ENCODE measurements around the gene METTL27.
"Not testable (repeated sequence)": the region's sequence is repeated elsewhere in the genome, so short reads cannot be mapped to it uniquely, and the experiment has no call there.

METTL27 gene, protein sequence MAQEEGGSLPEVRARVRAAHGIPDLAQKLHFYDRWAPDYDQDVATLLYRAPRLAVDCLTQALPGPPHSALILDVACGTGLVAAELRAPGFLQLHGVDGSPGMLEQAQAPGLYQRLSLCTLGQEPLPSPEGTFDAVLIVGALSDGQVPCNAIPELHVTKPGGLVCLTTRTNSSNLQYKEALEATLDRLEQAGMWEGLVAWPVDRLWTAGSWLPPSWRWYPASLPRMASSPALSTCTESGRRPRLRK

DNA sequence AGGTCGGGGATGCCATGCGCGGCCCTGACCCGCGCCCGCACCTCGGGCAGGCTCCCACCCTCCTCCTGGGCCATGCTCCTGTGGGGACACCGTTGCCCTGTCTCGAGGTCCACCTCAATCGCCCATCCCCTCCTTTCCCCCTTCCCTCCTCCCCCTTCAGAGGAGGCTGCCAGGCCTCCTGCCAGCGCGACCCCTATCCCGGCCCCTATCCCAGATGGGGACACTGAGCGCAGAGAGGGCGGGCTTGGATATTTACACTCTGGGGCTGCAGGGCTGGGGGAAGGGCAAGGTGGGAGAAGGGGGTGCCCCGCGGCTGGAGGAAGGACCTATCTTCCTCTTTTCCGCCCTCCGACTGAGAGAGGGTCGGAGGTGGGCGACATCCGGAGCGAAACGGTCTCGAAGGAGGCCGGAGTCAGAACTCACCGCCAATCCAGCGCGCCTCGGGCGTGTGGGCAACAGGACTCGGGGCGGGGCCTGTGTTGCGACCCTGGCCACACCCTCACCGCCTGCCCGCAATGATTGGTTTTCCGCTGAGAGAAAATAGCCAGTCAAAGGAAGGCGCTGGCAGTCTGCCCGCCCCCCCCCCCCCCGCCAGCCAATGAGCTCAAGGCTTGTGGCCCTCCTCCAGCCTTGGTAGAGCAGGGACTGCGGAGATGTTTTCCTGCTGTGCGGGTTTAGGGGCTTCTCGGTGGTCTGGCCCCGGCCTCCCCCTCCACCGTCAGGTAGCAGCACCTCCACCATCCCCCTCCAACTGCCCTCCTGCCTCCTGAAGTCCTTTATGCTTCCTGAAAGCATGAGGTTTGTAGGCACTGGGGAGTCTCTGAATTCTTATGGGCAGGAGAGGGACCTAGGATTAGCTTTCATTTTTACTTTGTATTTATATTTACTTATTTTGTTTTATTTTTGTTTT lies at the start of gene METTL27:
METTL27 (minus strand) TSS at position 450 of the 910 bp plus-strand sequence; CDS start at position 74, 376 bp downstream.
- peak; percentile 92 for DNase-seq

DNA sequence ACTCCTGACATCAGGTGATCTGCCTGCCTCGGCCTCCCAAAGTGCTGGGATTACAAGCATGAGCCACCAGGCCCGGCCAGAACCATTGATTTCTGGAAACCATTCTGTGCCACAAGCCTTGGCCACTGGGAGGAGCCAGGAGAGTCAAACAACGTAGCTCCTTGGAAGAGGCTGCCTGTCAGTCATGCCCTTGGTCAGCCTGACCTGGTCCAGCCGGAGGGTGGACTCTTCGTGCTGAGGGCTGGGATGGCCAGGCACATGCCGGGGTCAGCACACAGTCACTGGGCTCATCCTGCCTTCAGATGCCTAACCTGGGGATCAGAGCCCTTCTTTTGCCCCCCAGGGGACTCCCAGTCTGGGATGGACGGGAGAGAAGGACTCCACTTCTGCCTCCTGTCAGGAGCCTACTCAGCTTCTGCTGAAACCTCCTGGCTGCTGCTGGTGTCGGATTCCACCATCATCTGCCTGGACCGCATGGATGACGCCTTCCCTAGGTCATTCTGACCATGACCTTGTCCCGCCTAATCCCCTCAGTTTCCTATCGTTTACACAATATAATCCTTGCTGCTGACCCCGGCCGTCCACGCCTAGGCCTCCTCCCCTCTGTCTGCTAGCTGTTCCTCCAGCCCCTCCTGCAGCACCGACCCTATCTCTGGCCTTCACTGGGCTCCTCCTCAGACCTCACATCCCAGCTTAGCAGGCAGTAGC lies 49.0 kb upstream of the METTL27 start:
- DNase-seq, result no peak

DNA sequence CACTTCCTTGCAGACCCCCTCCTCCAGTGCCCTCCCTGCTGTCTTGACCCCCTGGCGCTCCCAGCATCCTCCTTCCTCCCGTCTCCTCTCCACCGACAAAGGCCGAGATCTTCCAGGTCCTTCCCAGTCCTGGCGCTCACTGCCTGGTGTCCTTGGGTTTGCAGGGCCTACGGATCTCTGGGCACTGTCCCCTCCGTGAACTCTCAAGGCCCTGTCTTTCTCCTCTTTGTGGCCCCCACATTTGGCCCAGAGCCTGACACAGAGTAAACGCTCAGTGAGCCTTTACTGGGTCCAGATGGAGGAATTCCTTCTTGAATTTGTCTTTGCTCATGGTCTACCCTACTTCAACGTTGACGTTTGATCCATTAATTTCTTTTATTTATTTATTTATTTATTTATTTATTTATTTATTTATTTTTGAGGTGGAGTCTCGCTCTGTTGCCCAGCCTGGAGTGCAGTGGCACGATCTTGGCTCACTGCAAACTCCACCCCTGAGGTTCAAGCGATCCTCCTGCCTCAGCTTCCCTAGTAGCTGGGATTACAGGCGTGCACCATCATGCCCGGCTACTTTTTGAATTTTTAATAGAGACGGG lies 48.3 kb upstream of the METTL27 start:
- DNase-seq, result no peak

DNA sequence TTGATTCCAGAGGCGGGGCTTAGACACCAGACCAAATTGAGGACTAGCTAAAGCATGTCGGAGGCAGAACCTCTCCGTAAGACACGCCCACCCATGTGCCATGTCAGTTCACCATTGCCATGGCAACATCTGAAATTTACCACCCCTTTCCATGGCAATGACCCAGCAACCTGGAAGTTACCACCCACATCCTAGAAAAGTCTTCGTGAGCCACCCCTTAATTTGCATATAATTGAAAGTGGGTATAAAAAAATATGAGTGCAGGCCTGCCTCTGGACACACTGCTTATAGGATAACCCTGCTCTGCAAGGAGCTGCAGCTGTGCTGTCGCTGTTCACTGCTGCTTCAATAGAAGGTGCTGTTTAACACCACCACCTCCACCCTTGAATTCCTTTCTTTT lies 46.6 kb upstream of the METTL27 start:
- DNase-seq, result no peak

DNA sequence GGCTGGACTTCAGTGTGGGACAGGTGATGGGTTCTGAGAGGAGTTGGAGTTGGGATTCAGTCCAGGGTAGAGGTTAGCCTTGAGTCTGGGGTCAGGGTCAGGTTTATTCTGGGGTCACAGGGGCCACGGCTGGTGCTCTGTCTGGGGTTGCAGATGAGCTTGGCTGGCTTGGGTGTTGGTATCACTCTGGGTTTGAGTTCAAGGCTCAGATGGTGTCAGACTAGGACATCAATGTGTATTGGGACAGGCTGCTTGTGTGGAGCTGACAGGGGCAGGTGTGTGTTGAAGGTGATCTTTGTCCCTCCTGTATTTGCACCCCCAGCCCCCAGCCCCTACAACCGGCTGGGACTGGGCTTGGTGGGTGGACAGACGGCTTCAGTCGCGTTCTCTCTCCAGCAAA lies 45.4 kb upstream of the METTL27 start:
- no peak for DNase-seq

DNA sequence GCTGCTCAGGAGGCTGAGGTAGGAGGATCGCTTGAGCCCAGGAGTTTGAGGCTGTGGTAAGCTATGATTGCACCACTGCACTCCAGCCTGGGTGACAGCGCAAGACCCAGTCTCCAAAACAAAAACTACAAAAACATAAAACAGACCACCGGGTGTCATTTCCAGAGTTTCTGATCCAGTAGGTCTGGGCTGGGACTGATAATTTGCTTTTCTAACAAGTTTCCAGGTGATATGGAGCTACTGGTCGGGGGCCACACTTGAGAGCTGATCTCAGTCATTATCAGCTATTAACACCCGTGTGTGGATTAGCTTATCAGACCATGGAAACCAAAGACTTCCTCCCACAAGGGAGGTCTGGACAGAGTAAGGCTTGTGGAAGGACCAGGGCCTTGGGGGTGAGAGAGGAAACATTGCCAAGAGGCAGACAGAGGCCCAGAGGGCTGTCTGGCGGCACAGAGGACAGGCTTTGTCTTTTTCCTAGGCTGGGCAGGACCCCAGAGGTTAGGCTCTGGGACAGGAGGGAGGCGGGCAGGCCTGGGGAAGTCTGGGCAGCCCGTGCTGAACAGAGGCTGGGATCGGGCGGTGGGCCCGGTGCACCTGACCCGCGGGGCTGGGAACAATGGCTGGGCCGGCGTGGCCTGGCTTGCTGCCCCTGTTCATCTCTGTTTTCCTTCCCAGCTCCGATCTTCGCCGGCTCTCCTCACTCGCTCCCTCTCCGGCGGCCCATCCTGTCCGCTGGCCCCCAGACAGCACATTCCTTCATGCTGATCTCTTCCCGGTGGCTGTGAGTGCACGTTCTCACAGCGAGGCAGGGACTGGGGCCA lies 43.9 kb upstream of the METTL27 start:
- no peak for DNase-seq

DNA sequence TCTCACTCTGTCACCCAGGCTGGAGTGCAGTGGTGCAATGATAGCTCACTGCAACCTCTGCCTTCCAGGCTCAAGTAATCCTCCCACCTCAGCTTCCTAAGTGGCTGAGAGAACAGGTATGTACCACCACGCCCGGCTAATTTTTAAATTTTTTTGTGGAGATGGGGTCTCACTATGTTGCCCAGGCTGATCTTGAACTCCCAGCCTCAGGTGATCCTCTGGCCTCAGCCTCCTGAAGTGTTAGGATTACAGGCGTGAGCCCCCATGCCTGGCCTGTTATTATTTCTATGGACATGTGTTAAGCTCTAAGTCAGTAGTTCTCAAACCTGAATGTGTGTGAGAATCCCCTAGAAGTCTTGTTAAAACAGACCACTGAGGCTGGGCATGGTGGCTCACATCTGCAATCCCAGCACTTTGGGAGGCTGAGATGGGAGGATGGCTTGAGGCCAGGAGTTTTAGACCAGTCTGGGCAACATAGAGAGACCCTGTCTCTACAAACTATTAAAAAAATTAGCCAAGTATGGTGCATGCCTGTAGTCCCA lies 43.2 kb upstream of the METTL27 start:
- DNase-seq, result no peak

DNA sequence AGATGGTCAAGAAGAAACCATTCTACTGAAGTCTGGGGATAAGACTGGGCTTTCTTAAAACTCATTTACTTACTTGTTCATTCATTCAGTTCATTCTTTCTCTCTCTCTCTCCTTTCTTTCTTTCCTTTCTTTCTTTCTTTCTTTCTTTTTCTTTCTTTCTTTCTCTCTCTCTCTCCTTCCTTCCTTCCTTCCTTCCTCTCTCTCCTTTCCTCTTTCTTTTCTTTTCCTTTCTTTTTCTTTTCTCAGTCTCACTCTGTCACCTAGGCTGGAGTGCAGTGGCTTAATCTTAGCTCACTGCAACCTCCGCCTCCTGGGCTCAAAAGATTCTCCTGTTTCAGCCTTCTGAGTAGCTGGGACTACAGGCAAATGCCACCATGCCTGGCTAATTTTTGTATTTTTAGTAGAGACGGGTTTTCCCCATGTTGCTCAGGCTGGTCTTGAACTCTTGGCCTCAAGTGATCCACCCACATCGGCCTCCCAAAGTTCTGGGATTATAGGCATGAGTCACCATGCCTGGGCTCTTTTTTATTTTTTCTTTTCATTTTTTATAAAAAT lies 42.6 kb upstream of the METTL27 start:
- DNase-seq, result not testable (repeated sequence)

DNA sequence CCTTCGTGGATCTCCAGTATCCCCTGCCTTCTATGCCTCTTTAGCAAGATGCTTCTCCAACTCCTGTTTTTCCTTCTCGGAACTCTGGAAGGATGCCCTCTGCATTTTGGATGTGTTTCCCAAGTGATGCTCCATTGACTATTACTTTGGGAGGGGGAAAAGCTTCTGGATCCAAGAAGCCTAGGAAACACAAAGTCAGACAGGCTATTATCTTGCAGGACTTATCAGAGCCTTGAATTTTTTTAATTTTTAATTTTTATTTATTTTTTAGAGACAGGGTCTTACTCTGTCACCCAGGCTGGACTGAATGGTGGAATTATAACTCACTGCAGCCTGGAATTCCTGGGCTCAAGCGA lies 39.7 kb upstream of the METTL27 start:
- no peak for DNase-seq

DNA sequence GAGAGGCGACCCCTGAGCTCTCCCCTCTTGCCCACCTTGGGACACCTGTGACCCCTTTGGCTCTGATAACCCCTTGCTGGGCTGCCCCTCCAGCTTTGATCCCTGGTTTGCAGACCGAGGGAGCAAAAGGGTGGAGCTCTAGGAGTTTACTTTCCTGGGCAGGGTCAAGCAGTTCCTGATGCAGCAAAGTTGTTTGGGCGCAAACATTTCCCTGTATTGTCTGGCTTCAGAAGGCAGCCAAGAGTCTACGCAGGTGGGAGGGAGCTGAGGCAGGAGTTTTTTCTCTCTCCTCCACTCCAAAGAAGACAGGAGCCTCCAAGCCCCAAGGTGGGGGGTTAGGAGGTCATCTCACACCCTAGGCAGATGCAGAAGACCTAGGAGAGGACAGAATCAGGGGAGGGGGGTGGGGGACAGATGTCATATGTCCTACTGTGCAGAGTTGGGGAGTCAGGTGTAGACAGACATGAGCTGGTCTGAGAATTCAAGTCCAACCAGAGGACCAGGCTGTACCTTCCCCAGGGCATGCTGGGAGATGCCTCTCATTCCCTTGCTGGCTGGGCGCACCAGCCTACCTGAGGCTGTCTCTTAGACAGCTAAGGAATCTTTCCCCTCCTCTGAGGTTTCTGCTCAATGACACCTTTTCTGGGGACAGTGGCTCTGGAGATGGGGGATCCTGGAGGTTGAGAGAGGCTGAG lies 39.2 kb upstream of the METTL27 start:
- no peak for DNase-seq

DNA sequence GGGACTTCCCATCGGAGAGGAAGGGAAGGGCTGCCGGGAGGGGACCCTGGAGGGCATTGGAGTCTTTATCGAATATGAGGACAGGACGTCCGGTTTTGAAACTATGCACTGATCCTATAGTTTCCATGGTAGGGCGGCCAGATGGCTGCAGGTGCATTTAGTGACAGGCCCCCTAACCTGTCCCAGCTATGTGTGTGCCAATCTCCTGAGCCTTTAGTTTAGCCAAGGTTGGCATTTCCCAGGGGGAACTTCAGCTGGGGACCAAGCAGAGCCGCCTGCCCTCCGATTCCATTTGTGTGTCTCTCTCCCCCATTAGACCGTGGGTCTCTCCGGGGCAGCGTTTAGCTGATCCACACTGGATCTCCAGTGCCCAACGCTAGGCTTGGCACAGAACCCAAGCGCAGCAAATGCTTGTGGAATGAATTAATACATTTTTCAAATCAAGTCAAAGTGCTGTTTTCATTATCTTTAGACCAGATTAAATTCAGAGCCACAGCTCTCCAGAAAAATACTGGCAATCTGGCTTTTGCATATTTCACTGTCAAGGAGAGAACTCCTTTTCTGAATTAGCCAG lies 38.5 kb upstream of the METTL27 start:
- DNase-seq, result no peak

DNA sequence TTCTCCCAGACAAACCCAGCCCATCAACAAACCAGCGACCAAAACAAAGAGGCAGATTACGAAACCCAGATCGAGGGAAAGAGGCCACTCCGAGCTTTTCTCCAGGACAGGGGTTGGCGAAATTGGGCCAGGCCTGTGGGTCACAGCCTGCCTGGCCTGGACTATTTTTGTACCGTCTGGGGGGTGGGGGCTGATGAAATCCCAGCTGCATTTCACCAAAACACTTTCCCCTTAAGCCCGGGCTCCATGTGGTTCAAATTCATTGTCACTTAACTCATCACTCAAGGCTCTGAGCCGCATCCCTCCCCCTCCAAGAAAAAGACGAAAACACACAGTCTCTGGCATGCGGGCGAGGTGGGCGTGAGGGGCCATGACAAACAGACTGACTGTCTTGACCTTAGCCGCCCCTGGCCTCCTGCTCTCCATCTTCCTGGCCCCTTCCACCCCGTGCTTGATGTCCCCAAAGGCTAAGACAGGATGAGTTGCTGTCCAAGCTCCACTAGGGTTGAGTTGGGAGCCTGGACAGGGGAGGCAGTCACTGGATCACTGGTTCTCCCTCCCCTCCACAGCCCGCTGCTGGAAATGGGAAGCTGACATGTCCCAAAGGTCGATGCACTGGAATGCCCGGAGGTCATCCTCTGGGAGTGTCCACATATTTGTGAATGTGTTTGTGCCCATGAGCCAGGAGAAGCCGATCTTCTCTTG lies 37.8 kb upstream of the METTL27 start:
- no peak for DNase-seq

DNA sequence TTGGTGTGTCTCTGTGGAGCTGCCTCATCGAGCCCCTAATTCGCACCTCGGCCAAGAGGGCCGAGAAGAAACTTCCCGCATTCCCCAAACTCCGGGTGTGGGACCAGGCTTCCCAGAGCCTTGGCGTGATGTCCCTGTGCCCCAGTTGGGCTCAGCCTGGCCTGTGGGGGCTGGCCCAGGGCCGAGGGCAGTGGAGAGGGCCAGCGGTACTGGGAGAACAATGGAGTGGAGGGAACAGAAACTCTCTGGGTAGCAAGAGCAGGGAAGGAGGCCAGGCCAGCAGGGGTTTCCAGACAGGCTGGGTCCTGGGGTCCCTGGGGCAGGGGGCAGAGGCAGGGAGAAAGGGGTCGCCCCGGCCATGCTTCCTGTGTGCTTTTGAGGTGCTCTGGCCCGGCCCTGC lies 34.7 kb upstream of the METTL27 start:
- no peak for DNase-seq

DNA sequence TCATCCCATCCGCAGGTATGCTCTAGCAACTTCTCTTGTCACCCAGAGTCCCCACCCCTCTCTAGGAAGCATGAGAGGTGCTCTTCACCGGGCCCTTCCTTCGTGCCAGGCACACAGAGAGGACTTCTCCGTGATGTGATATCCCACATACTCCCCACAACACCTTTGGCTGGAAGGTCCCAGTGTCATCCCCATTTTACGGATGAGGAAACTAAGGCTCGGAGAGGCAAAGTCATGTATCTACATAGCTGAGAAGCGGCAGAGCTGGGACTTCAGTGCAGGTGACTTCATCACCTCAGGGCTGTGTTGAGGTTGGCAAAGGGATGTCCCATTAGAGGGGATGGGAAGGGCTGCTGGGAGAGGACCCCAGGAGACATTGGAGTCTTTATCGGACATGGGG lies 34.0 kb upstream of the METTL27 start:
- DNase-seq, result no peak

DNA sequence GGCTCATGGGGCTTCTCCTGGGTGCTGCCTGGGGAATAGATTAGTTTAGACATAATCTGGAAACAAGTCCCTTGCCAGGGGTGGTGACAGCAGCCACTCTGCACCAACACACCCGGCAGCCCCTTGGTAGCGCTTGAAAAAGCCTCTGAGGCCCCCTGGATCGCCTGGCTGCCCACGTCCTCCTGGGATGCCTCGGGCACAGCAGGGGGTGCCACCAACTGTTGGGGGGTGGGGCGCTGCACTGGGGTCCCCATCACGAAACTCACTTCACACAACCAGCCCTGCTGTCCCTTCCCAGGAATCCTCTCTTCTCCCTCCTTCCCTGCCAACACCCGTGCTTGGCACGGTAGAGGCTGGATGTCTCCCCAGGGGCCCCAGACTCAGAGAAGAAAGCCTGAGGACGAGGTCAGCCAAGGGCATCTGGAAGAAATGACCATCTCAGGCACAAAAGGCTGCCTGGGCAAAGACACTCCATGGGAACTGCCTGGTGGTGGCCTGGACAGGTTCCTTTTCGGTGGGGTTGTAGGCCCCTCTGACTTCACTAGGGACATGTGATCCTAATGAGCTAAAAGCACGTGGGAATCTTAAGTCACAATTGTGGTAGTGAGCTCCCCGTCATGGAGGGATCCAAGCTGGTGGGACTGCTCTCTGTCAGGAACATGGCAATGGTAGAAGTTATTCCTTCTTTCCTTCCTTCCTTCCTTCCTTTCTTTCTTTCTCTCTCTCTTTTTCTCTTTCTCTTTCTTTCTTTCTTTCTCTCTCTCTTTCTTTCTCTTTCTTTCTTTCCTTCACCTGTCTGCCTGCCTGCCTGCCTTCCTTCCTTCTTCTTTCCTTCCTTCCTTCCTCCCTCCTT lies 30.0 kb upstream of the METTL27 start:
- DNase-seq, result no peak

DNA sequence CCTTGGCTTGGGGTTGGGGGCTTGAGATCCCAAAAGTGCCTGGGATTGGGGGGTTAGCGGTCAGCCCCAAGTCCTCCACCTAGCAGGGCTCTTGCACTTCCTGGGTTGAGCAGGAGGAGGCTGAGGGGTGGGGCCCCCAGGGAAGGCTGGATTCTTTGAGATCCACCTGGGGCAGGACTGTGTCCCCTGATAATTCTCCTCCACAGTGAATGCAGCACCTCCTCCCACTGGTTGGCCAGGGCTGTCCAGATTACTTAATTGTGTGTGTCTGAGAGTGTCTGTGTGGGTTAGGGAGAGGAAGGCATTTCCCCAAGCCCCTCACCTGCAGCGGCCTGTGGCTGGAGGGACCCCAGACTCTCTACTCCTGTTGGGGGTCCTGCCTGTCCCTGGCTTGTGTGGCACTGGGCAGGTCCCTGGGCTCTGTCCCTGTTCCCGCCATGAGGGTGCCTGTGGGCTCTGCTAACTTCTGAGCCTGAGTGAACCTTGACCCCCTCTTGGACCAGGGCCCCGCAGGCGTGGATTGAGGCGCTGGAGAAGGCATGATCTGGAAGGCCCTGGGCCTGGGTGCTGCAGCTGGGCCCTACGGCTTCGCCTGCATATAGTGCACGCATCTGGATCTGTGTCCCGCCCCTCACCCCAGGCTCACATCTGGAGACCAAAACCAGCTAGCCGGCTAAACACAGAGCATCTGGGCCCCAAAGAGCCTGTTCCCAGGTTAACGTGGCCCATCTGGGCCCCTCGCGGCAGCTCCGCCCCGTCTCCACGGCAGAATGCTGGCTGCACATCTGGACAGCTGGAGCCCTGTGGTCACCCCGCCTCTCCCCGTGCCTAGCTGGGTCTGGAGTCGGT lies 29.1 kb upstream of the METTL27 start:
- no peak for DNase-seq

DNA sequence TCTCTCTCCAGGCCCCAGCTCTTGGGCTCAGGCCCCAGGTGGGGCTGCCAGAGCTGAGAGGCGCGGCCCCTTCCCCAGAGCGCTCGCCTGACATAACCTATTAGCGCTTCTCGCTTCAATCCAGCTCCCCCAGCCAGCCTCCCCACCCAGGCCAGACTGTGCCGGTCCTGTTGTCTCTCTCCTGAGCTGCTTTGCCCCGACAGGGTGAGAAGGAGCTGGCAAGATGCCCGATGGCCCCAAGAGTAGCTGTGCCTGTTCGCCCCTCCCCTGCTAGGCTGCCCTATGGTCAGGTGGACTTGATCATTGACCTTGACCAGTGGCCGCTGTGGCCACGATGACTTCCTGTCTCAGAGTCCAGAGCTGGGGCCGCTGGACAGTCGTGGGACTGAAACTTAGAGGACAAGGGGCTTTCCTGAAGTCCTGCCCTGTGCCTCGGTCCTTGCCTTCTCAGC lies 27.8 kb upstream of the METTL27 start:
- no peak for DNase-seq

Measured in CD4-positive, alpha-beta T cell treated with Interleukin-15 for 1 hour (primary cell).